Natural killer cell (primary cell): Measurements from ENCODE around the gene PDYN. TPM values are rescaled to one million over a fixed set of nuclear protein-coding genes. Genes with fewer than 3 reads are reported as not detected.

ENCODE experiments used
- ATAC-seq, 3 donors: fragments of 150-1000 bp in 2 of 3; fragments of 200-7000 bp in 1 of 3; cut with Tn5 transposase; 1 replicate in 1 of 3; 2 replicates in 2 of 3; pipeline ENCODE4 v1.10.0; 2021; ENCODE audit warnings: mild to moderate bottlenecking in 2 of 3, moderate library complexity in 2 of 3
- DNase-seq, 2 donors: peaks; one replicate each; pipeline versions ENCODE4 v3.0.0 to v3.0.0-alpha.2; 2013 to 2021; ENCODE audit warnings: mixed read lengths in 1 of 2
- H3K27ac ChIP-seq: one replicate; pipeline ENCODE4 v1.5.1; 2013; ENCODE audit warnings: mild to moderate bottlenecking, low read length
- H3K27me3 ChIP-seq: one replicate; pipeline ENCODE4 v1.6.1; 2013; ENCODE audit warnings: low read length; ENCODE audit not compliant: control insufficient read depth, insufficient read depth
- H3K36me3 ChIP-seq: one replicate; pipeline ENCODE4 v1.6.1; 2013; ENCODE audit warnings: low read length; ENCODE audit not compliant: control insufficient read depth, insufficient read depth
- H3K4me1 ChIP-seq: one replicate; pipeline ENCODE4 v1.6.1; 2013; ENCODE audit warnings: low read length; ENCODE audit not compliant: control insufficient read depth, insufficient read depth
- H3K4me3 ChIP-seq: one replicate; pipeline ENCODE4 v1.5.1; 2013; ENCODE audit warnings: low read length
- H3K9me3 ChIP-seq: one replicate; pipeline ENCODE4 v1.6.1; 2013; ENCODE audit warnings: low read length; ENCODE audit not compliant: control insufficient read depth, insufficient read depth
- H3K27ac Mint-ChIP-seq, 2 donors: one replicate each; pipeline ENCODE4 v1.8.0; 2022; ENCODE audit warnings: mild to moderate bottlenecking in 2 of 2, mixed read lengths in 2 of 2, moderate library complexity in 1 of 2
- H3K27me3 Mint-ChIP-seq, 2 donors: one replicate each; pipeline ENCODE4 v1.8.0; 2022; ENCODE audit warnings: low read depth in 2 of 2, mixed read lengths in 2 of 2
- H3K36me3 Mint-ChIP-seq: one replicate; pipeline ENCODE4 v1.8.0; 2022; ENCODE audit warnings: mixed read lengths
- H3K4me1 Mint-ChIP-seq, 2 donors: one replicate each; pipeline ENCODE4 v1.8.0; 2022; ENCODE audit warnings: mixed read lengths in 2 of 2
- H3K4me3 Mint-ChIP-seq: one replicate; pipeline ENCODE4 v1.8.0; 2022; ENCODE audit warnings: mild to moderate bottlenecking, moderate library complexity, mixed read lengths
- H3K9me3 Mint-ChIP-seq, 2 donors: one replicate each; pipeline ENCODE4 v1.8.0; 2022; ENCODE audit warnings: mixed read lengths in 2 of 2
- CTCF ChIP-seq: fragments of 200-600 bp; IDR thresholded peaks from one replicate; pipeline ENCODE4 v1.8.0; 2022; ENCODE audit warnings: antibody characterized with exemption
- WGBS: methylation state at CpG from one replicate; pipeline ENCODE4 v1.1.7; 2013; ENCODE audit warnings: missing lambda C conversion rate; ENCODE audit not compliant: insufficient coverage; 5-methylcytosine and 5-hydroxymethylcytosine counted together
- intact Hi-C: fragments of 100-400 bp; cut with micrococcal nuclease; formaldehyde crosslinking; loops from one replicate; pipeline ENCODE4 v1.14.2; 2022
- total RNA-seq, 4 donors: library from RNA; stranded (reverse); fragments of 120-200 nt in 1 of 4; gene quantifications; one replicate each; pipeline versions ENCODE4 v1.2.3 to v1.2.4, GENCODE V29; 2013 to 2022

Gene PDYN
- total RNA-seq, 3 donors from 2014 or later (not counting 1 experiment from before 2014, with no cell fraction given) = not detected

DNA sequence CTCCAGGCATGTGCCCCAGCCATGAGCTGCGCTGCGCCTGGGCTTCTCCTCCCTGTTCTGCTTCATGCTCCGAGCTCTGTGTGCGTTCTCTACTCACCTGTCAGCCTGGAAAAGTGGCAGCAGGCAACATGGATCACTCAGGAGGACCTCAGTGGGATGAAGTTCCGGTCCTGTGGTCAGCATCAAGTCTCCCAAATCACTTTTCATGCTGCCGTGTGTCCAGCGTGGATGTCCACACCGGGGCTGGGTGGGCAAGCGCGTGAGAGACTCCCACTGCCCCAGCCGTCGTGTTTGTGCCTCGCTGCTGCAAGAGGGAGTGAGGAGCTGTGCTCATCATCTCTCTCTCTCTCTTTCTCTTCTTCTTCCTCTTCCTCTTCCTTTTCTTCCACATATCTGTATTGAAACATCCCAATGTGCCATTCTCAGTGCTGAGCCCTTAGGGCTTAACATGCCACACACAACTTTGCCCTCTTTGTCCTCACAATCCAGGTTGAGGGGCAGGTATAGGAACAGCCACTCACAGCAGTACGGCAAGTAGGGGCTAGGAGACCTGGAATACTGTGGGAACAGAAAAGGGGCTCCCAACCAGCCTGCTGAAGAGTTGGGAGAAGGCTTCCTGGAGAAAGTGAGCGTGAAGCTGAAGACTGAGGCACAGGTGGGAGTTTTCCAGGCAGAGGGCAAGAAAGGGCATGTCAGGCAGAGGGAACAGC, 3.8 kb upstream of the PDYN start:
- Mint-ChIP-seq H3K36me3 (no peaks in the 10 kb centered on the region), H3K27me3 (peaks cover 16 to 39% of the 10 kb centered on the region in 2 donors), H3K4me3 (no peak overlapping the region), H3K9me3 (no peaks in the 10 kb centered on the region), H3K27ac (no peak overlapping the region), H3K4me1 (no peaks in the 10 kb centered on the region)
- H3K27ac ChIP-seq = no peak overlapping the region
- ATAC-seq (no peak), DNase-seq (no peak)
- no peaks in the 10 kb centered on the region for H3K4me1 ChIP-seq
- H3K9me3 ChIP-seq = no peaks in the 10 kb centered on the region
- 77% methylated on average over 15 of the region's 15 CpGs for WGBS
- intact Hi-C loops = no loop called here
- no peak for TF ChIP-seq CTCF
- peaks cover 2% of the 10 kb centered on the region for H3K27me3 ChIP-seq
- H3K4me3 ChIP-seq = no peak overlapping the region
- no peaks in the 10 kb centered on the region for H3K36me3 ChIP-seq

GRCh38 chr20:1995531-1996310, 1.9 kb upstream of the PDYN start:
- Histone ChIP-seq H3K27me3 (peaks cover 2% of the 10 kb centered on the region), H3K9me3 (no peaks in the 10 kb centered on the region), H3K4me1 (no peaks in the 10 kb centered on the region), H3K36me3 (no peaks in the 10 kb centered on the region), H3K27ac (no peak overlapping the region), H3K4me3 (no peak overlapping the region)
- H3K36me3 Mint-ChIP-seq = no peaks in the 10 kb centered on the region
- intact Hi-C loops = no loop called here
- H3K4me3 Mint-ChIP-seq = no peak overlapping the region
- TF ChIP-seq CTCF = no peak
- peaks cover 13 to 38% of the 10 kb centered on the region in 2 donors for H3K27me3 Mint-ChIP-seq
- no peaks in the 10 kb centered on the region for H3K9me3 Mint-ChIP-seq
- no peak for ATAC-seq
- H3K4me1 Mint-ChIP-seq = no peaks in the 10 kb centered on the region
- no peak overlapping the region for H3K27ac Mint-ChIP-seq
- no peak for DNase-seq
- 78% methylated on average over 7 of the region's 10 CpGs for WGBS

DNA sequence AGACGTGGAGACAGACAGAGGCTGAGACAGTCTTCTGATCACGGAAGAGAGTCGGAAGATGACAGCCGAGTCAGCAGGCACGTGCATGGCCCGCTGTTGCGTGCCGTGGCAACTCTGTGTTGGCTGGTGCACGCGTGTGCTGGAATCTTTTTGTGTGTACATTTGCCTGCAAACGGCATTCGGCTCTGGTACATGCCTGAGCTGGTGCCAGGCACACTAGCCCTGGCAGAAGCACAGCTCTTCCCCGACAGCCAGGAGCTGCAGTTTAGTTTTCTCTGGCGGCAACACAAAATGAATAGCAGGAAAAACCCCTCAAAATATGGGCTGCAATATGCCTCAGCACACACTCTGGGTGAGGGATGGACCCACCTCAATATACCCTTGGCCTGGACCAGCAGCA, 769 bp upstream of the PDYN start:
- 87% methylated on average over 14 of the region's 14 CpGs for WGBS
- Mint-ChIP-seq H3K4me1 (no peaks in the 10 kb centered on the region), H3K36me3 (no peaks in the 10 kb centered on the region), H3K27ac (no peak overlapping the region), H3K9me3 (no peaks in the 10 kb centered on the region), H3K4me3 (no peak overlapping the region), H3K27me3 (peaks cover 13 to 38% of the 10 kb centered on the region in 2 donors)
- no peak for TF ChIP-seq CTCF
- no peaks in the 10 kb centered on the region for H3K9me3 ChIP-seq
- H3K27me3 ChIP-seq = peaks cover 2% of the 10 kb centered on the region
- DNase-seq (no peak), ATAC-seq (no peak)
- intact Hi-C loops = no loop called here
- H3K36me3 ChIP-seq = no peaks in the 10 kb centered on the region
- H3K27ac ChIP-seq = no peak overlapping the region
- no peaks in the 10 kb centered on the region for H3K4me1 ChIP-seq
- H3K4me3 ChIP-seq = no peak overlapping the region
